Epidermal melanocyte (primary cell): ENCODE data around the gene BMP2K.
"Not testable (repeated sequence)": the region's sequence is repeated elsewhere in the genome, so short reads cannot be mapped to it uniquely, and the experiment has no call there.

Source experiments
- DNase-seq: peaks from one replicate; pipeline ENCODE4 v3.0.0; 2011; ENCODE audit warnings: low spot score; ENCODE audit not compliant: insufficient read length

The BMP2K gene

DNA sequence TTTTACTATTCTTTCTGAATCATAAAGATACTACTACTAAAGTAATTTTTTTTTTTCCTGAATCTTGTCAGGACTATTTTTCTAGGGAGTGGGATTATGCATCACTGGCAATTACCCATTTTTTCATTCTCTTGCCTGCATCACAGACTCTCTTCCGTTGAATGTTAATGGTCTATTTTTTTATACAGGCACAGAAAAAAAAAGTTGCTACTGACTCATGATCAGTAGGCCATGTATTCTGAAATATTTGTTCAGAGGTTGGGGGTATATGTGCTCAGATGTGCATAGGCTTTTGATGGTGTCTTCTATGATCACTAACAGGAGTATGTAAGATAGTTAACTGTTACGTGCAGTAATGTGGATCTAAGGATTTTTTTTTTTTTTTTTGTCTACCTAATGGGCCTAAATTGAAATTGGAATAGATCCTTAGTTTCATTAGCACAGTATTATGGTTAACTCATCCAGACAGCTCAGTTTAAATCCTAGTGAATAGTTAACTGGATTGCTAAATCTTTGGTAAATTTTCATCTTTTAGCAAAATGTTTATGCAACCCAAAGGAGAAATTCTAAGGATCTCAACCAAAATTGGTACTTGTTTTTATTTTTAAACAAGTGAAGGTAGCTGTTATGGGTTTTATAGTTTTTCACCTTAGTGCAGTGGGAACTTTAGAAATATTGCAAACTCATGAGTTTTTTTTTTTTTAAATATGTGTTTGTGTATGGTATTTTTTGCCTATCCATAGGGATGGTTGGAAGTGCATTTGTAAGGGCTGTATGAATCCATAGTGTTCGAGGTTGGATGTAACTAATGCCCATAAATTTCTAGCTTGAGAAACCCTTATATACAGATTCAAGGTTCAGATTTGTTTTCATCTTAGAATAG lies 12.1 kb downstream of the BMP2K start:
- no peak for DNase-seq

DNA sequence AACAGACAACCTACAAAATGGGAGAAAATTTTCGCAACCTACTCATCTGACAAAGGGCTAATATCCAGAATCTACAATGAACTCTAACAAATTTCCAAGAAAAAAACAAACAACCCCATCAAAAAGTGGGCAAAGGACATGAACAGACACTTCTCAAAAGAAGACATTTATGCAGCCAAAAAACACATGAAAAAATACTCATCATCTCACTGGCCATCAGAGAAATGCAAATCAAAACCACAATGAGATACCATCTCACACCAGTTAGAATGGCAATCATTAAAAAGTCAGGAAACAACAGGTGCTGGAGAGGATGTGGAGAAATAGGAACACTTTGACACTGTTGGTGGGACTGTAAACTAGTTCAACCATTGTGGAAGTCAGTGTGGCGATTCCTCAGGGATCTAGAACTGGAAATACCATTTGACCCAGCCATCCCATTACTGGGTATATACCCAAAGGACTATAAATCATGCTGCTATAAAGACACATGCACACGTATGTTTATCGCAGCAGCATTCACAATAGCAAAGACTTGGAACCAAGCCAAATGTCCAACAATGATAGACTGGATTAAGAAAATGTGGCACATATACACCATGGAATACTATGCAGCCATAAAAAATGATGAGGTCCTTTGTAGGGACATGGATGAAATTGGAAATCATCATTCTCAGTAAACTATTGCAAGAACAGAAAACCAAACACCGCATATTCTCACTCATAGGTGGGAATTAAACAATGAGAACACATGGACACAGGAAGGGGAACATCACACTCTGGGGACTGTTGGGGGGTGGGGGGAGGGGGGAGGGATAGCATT lies 19.7 kb downstream of the BMP2K start:
- DNase-seq: not testable (repeated sequence)

DNA sequence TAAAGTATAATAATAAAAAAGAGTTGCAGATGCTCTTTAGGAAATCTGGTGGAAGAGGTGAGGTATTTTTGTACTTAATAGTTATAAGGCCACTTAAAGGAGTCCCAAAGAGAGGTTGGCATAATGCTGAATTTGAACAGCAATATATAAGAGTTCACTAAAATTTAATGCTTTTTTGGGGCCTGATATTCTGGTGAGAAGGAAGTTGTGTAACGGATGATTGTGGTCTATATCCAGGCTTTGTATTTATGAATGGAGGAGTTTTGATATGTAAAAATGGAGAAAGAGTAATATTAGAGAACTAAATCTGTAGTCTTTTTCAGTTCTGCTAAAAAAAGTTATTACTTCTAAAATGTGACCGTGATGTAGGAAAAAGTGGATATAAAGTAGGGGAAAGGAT lies 20.4 kb downstream of the BMP2K start:
- no peak for DNase-seq

DNA sequence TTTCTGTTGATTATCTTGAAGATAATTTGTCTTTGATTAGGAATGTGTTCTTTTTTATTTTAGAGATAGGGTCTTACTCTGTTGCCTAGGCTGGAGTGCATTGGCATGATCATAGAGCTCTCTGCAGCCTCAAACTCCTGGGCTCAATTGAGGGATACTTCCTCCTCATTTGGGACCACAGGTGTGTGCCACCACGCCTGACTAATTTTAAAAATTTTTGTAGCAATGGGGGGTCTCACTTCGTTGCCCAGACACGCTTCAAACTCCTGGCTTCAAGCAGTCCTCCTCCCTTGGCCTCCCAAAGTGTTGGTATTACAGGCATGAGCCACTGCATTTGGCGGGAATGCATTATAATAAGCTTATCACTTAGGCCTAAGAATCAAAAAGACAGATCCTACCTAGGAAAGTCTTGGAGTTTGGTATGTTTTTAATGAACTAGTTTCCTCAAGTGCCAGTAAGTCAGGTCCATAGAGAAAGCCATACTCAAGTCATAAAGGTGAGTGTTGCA lies 21.7 kb downstream of the BMP2K start:
- no peak for DNase-seq

DNA sequence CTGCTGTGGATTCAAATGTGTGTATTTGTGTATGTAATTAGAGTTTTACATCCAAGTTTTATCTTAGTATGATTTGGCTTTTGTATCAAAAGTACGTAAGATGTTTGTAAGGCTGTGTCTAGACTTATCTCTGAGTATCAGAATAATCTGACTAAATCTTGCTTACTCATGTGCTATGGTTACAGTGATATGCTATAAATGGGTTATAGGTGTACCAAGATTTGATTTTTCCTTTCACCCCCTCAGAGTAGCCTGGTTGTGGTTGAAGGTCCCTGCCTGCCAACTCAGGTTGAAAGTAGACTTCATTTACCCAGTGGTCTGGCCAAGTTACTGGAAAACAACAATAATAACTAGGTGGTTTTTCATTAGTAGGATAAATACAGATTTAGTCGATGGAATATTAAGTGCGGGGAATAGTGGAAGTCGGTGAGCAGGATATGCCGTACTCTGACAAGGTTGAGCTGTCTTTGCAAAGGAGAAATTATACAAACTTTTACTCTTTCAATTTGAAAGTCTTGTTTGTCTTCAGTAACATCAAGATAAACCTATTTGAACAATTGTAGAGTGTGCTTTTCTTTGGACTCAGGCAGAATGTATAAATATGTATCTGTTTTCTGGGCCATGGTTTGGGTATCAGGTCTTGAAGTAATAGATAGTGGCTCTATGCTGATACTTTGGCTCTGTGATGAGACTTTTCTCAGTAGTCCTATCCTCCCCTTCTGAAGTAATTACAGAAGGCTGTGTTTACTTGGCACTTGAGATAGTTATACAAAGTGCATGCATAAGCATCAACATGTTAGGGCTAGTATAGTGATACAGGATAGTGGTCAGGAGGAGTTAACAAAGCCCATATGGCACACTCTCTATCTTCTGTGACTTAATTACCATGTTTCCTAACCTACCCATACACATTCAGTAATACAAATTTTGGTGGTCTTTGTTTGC lies 23.7 kb downstream of the BMP2K start:
- no peak for DNase-seq

DNA sequence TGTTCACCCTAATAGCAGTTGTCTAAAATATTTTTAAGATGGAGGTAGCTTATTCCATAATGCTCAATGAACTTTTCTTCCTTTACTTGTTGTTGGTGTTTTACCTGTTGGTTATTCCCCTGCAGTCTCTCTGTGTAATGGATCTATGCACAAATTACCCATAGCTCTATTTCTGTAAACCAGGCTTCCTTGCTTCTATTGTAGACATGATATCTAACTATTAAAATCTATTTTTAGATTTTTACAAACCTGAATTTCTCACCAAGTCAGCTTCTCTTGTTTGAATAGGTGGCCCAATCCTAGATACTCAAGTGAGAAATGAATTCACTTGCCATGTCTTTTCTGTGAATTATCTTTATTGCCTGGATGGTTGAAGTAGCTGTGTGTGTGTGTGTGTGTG lies 24.8 kb downstream of the BMP2K start:
- no peak for DNase-seq

DNA sequence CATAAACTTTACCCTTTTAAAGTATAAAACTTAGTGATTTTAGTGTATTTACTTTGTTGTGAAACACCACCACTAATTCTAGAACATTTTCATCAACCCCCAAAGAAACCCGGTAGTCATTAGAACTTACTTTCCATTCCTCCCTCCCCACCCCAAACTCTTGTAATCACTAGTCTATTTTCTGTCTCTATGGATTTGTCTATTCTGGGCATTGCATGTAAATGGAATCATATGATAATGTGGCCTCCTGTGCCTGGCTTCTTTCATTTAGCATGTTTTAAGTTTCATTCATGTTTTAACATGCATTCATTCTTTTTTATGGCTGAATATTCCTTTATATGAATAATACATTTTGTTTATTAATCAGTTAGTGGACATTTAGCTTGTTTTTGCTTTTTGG lies 27.8 kb downstream of the BMP2K start:
- DNase-seq: no peak

DNA sequence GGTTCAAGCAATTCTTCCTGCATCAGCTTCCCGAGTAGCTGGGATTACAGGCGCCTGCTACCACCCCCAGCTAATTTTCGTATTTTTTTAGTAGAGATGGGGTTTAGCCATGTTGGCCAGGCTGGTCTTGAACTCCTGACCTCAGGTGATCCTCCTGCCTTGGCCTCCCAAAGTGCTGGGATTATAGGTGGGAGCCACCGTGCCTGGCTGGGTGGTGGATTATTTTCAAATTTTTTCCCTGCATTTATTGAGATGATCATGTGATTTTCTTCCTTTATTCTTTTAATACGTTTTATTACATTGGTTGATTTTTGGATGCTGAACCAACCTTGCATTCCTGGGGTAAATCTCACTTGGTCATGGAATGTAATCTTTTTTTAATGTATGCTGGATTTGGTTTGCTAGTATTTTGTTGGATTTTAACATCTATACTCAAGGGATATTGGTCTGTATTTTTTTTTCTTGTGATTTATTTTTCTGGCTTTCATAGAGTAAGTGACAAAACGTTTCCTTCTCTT lies 30.9 kb downstream of the BMP2K start:
- DNase-seq: no peak

DNA sequence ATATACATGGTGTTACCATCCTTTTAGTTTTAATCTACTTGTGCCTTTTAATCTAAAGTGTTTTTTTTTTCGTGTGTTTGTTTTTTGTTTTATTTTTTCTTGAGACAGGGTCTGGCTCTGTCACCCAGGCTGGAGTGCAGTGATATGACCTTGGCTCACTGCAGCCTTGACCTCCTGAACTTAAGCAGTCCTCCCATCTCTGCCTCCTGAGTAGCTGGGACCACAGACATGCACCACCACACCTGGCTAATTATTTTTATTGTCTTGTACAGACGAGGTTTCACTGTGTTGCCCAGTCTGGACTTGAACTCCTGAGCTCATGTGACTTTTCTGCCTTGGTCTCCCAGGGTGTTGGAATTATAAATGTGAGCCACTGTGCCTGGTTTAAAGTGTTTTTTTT lies 33.1 kb downstream of the BMP2K start:
- DNase-seq: no peak

DNA sequence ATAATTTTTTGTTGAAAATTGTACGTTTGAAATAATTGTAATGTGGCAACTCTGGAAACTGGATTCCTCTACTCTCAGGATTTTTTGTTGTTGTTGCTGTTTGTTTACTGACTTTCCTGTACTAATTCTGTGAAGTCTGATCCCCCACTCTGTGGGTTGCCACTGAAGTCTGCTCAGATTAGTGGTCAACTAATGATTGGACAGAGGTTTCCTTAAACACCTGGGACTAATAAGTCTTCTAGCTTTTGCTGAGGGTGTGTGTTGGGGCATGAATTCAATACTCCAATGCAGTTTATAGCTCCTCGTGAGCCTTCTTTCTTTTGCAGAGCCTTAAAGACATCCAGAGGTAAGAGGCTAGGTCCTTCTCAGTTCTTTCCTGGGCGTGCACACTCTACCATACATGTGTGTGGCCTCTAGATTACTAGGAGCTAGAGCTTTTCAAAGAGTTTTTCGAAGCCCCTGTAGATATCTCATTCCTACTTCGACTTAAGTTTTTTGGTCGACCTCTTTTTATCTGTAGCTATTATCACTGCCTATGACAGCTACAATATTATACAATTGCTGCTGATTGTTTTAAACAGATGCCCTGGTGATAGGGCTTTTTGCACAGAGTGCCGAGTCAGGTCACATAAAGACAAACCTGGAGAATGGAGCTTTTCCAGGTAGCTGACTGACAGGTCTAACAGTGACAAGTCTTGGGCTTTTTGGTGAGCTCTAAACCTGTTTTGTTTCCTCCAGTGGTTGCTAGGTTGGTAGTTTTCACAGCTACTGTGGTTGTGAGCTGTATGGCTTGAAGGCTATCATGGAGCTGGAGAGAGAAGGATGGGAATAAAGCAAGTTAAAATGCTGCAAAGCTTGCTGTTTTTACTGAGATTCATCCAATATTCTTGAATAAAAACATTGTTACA lies 34.0 kb downstream of the BMP2K start:
- DNase-seq: no peak

DNA sequence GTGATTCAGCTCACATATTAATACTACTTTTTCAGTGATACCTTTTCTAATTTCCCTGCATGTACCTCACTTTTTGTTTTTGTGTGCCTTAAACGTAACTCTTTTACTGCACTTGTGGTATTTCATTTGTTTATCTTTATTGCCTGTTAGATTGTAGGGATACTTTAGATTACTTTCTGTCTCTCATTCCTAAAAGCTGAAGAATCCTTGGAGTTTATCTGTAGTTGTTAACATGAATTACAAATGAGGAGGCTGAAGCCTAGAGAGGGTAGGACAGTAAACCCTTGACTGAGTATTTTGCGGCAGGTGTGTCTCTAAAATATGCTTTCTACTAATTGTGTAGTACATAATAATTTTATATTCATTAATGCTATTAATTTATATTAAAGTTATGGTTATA lies 34.9 kb downstream of the BMP2K start:
- no peak for DNase-seq

DNA sequence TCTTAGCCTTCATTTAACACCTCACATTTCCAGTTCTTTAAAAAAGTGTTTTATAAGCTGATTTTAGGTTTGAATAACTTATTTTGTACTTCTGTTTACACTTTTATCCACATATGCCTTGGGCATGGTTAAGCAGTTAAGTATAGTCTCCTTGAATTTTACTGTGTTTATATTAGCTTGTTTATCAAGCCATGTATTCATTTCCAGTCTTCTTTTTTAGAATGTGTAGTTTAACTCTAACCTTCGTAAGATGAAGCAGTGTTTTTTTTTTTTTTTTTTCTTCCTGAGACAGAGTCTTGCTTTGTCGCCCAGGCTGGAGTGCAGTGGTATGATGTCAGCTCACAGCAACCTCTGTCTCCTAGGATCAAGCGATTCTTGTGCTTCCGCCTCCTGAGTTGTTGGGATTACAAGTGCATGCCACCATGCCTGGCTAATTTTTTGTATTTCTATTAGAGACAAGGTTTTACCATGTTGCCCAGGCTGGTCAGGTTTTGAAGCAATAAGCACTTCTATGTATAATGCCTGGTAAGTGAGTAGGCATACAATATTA lies 42.5 kb downstream of the BMP2K start:
- no peak for DNase-seq

DNA sequence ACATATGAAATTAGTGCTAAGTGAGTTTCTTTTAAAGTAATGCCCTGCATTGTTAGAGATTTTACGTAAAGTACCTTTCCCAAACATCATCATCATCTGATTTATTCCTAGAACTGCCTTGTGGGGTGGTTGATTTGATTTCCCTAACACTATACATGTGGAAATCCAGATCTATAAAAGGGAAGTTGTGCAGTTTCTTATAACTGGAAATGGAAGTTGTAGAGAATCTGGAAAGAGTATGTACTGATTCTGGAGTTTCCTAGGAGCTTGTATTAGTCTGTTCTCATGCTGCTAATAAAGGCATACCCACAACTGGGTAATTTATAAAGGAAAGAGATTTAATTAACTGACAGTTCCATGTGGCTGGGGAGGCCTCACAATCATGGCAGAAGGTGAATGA lies 47.9 kb downstream of the BMP2K start:
- no peak for DNase-seq

DNA sequence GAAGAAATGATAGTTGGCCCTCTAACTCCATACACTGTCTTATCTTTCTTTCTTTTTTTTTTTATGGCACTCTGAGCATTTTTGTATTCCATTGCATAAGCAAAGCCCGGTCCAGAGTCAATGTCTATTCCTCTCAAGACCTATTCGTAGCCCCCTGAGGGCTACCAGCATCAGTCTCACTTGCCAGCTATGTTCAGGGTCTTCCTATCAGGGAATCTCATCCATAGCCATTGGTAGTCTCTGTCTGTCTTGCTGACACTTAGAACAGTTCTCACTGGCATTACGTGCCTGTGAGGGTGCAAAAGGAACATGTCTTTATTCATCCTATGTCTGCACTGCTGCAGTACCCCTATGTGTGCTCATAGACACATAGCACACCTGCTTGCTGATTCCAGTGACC lies 51.0 kb downstream of the BMP2K start:
- no peak for DNase-seq

DNA sequence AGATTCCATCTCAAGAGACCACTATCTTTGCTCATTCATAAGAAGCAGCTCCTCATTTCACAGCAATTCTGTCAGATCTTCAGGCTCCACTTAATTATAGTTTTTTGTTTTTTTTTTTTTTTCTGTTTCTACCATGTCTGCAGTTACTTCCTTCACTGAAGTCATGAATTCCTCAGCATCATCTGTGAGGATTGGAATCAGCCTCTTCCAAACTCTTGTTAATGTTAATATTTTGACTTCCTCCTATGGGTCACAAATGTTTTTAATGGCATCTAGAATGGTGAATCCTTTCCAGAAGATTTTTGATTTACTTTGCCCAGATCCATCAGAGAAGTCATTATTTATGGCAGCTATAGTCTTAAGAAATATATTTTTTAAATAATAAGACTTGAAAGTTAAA lies 53.1 kb downstream of the BMP2K start:
- no peak for DNase-seq

DNA sequence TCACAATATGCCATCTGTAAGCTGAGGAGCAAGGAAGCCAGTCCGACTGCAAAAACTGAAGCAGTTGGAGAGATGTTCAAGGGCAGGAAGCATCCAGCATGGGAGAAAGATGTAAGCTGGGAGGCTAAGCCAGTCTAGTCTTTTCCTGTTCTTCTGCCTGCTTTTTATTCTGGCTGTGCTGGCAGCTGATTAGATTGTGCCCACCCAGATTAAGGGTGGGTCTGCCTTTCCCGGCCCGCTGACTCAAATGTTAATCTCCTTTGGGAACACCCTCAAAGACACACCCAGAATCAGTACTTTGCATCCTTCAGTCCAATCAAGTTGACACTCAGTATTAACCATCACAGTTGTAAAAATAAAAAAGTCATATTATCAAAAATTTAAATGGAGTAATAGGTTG lies 63.5 kb downstream of the BMP2K start:
- DNase-seq: not testable (repeated sequence)

DNA sequence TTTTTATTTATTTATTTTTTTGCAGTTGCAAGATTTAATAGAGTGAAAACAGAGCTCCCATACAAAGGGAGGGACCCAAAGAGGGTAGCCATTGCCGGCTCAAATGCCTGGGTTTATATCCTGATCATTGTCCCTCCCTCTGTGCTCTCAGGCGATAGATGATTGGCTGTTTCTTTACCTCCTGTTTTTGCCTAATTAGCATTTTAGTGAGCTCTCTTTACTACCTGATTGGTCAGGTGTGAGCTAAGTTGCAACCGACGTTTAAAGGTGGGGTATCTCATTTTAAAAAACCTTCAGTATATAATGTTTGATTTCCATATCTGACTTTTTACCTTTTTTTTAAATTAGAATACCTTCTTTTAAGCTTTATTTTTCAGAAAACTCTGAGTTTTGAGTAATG lies 64.1 kb downstream of the BMP2K start:
- DNase-seq: not testable (repeated sequence)

DNA sequence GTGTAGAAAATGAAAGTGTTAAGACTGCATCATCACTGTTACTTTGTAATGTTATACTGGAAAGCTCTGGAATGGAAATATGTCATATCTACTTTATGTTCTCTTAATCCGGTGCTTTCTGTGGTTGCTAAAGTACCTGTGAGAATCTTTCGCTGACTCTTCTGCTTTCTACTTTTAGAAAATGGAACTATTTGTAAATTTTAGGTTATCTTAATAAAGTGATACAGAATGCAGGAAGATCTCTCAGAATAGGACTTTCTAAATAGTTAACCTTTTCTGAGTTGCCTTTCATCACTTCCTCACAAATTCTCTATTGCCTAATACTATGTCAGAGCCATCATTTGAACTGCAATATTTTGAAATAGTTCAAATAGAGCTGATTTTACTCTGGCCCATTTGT lies 69.3 kb downstream of the BMP2K start:
- DNase-seq: no peak

DNA sequence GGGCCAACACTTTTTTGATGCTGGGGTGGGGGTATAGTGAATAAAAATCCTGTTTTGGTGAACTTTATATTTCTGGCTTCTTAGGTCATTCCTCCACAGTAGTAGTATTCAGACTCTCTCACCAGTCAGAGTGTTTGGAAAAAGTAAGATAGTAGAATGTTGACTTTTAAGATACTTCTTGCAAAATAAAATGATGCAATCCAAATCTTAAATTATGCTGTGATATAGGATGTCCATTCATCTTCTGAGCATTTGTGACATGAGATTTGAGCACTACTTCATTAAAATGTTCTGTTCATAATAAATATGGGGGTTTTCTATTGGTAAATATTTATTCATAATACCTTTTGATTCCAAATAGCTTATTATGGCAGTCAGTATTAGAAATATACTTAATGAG lies 70.1 kb downstream of the BMP2K start:
- DNase-seq: no peak

DNA sequence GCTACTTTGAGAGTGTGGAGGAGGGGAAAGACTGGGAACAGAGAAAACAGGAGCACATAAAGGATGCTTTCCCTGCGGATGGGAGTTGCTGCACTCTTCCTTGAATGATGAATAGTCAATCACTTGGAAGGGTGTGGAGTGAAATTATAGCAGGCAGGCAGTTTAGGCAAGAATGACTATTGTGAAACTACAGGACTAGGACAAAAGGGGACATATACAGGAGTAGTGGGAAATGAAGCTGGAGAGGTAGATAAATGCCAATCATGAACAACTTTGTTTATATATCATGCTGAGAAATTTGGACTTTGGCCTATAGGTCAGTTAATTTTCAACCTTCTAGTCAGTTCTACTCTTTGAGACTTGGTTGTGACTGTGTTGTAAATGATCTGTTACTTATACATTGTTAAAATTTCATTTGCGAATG lies 86.2 kb downstream of the BMP2K start:
- DNase-seq: no peak
